GM19238 (cell line): ENCODE measurements around the gene RTL9.
"Not testable (repeated sequence)": the region's sequence is repeated elsewhere in the genome, so short reads cannot be mapped to it uniquely, and the experiment has no call there.

Experiments
- DNase-seq: peaks from one replicate; pipeline ENCODE4 v3.0.0; 2011; ENCODE audit warnings: low spot score; ENCODE audit not compliant: insufficient read length

The RTL9 gene

DNA sequence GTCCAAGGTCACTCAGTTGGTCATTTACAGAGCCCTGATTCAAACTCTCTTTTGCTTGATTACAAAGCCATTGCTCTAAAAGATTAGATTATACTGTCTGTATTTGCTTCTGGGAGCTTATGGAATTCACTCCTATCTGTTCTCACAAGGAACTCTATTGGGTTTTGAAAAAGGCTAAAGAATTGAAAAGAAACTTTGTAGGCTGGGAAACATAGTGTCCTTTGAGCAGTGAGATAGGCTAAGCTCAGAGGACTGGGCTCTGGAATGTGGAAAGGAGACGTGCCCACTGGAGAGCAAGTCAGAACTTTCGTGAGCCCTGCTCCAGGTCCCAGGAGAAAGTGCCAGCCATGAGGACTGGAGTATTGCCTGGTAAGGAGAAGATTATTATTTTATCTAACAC lies at the start of gene RTL9:
RTL9 (plus strand) TSS at position 301 of the 400 bp plus-strand sequence. CDS start 91,770 bp downstream, outside the sequence.
- no peak for DNase-seq

DNA sequence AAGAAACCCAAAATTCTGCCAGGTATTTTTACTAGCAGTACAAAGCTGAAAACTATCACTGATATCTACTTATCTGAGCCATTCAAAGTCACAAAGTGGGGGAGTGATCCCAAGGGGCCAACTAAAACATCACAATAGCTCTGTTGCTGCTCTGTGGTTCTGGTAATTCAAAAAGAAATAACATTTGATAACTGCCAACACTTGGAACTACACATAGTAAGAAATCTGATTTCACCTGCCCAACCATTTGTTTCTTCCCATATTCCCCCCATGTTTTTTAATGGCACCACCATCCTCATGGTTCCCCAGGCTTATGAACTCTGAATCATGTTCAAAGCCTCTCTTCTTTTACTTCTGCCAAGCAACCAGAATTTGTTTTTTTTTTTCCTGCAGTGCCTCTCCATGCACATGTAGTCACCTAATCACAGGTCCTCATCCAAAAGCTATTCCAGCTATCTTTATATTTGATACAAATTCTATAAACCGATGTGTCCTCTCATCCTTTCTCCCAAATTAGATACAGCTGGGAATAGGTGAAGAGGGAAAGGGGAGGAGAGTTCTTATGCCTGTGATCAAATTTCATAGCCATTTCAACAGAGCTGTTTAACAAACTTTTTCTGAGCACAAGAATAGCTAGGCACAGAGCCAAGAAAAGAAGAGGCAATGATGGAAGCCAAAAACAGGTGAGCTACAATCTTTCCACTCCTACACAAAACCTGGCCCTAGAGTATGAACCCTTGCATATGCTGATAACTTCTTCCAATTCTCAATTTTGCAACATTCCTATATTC lies 48.5 kb upstream of the RTL9 start:
- no peak for DNase-seq

DNA sequence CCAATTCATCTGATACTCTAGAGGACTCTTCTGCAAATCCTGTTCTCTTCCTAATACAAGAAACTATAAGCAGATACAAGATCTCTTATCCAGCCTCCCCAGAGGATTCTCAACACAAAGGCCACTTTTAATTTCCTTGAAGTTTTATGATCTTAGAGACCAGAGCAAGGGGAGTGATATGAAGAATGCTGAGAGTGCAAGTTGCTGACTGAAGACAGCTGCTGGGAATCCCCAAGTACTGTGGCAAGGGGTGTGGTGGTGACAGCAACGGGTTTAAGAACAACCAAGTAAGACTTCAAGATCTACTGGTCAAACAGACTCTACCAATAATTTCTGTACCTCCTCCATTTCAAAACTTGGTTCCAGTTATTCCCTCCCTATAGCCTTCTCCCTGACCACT lies 47.8 kb upstream of the RTL9 start:
- no peak for DNase-seq

GRCh38 chrX:110311437-110312230 lies 47.0 kb upstream of the RTL9 start:
- DNase-seq, result no peak

GRCh38 chrX:110315551-110315950 lies 43.1 kb upstream of the RTL9 start:
- DNase-seq, result no peak

DNA sequence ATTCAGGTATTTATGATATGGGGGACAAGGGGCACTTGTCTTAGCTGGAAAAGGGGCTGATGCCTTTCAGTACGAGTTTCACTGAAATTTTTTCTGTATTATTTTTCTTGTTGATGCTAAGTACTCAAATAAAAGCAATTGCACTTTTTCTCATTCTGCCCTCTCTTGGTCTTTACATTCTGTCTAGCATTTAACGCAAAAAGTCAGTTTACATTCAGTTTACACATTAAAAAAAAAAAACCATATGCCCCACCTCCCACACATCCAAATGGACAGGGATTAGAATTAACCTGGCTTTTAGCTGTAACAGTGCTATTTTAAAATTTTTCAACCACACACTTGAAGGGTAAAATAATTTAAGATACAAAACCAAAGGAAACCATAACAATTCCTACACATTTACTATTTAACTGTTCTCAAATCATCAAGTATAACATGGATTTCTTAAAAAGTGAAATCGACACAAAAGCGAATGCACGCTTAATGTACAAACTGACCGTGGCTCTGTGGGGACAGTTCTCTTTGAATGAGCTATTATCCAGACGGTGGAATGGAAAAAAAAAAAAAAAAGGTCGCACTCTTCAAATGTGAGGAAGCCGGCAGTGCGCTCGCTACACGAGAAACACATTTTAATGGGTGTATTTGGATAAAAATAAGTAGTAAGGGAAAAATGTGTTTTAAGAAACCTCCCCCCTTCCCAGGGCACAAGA lies 42.1 kb upstream of the RTL9 start:
- DNase-seq, result no peak

GRCh38 chrX:110317061-110317819 lies 41.4 kb upstream of the RTL9 start:
- peak; percentile 5 for DNase-seq

GRCh38 chrX:110317820-110318663 lies 40.6 kb upstream of the RTL9 start, which contains the start of gene AMMECR1:
Gene AMMECR1 (minus strand): TSS chrX:110318085. CDS start chrX:110318071, 14 bp downstream.
- DNase-seq, result peak; percentile 60

- no peak for DNase-seq
Measured at GRCh38 chrX:110318664-110318968, 40.0 kb upstream of the RTL9 start.

GRCh38 chrX:110320381-110320987 lies 38.2 kb upstream of the RTL9 start:
- no peak for DNase-seq

GRCh38 chrX:110321081-110321480 lies 37.6 kb upstream of the RTL9 start:
- DNase-seq, result no peak

- DNase-seq, result no peak
Measured at GRCh38 chrX:110321670-110322069, 37.0 kb upstream of the RTL9 start.

- no peak for DNase-seq
Measured at GRCh38 chrX:110322603-110323002, 36.0 kb upstream of the RTL9 start.

GRCh38 chrX:110326712-110327111 lies 31.9 kb upstream of the RTL9 start:
- no peak for DNase-seq

GRCh38 chrX:110327336-110327735 lies 31.3 kb upstream of the RTL9 start:
- no peak for DNase-seq

- not testable (repeated sequence) for DNase-seq
Measured at GRCh38 chrX:110328613-110329012, 30.0 kb upstream of the RTL9 start.

DNA sequence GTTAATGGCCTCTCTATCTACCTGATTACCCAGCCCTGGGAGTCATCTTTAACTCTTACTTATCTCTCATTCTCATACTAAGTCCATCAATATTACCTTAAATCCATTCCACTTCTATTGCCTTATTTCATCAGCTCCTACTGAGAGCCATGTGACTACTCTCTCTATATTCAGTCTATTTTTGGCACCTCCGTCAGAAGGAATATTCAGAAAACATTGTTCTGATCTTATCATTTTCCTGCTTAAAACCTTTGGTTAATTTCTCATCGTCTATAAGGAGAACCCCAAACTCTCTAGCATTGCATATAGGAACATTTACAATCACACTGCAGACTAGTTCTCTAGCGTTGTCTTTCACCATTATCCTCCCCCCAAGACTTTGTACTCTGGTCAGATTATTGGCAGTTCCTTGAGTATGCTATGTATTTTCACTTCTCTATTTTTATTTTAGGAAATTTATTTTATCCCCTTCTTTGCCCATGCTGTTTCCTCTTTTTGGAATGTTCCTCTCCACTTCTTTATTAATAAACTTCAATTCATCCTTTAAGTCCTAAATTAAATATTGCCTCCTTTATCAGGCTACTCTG lies 27.1 kb upstream of the RTL9 start:
- no peak for DNase-seq

DNA sequence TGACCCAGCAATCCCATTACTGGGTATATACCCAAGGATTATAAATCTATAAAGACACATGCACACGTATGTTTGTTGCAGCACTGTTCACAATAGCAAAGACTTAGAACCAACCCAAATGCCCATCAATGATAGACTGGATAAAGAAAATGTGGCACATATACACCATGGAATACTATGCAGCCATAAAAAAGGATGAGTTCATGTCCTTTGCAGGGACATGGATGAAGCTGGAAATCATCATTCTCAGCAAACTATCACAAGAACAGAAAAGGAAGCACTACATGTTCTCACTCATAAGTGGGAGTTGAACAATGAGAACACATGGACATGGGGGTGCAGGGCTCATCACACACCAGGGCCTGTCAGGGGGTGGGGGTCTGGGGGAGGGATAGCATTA lies 25.2 kb upstream of the RTL9 start:
- not testable (repeated sequence) for DNase-seq

DNA sequence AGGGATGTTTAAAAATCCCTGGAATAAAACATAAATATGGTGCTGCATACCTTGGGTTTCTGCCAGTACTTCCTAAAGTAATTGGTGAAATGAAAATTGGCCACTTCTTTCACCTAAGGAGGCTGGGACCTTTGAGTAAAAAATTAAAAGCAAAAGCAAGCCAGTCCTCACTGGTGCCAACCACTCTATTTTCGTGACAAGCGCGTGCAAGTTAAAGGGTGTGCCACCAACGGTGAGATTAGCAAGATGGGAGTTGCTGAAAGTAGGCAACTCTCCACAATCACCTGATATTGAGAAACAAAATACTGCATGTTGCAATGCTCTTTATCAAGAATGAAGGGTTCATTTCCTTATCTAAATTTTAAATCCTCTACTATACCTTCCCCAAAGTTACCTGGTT lies 19.7 kb upstream of the RTL9 start:
- no peak for DNase-seq
